DND-41 (cell line): ENCODE results near the gene PAMR1.

Experiments used
- EZH2 ChIP-seq: IDR thresholded peaks from 3 replicates; pipeline ENCODE4 v1.6.1; 2012; ENCODE audit warnings: borderline replicate concordance, low read depth, mild to moderate bottlenecking, moderate library complexity, low read length, inconsistent platforms; ENCODE audit not compliant: severe bottlenecking
- TF ChIP-seq, protein P1 (sequence below): IDR thresholded peaks from 2 replicates; pipeline ENCODE4 v1.5.1; 2012; ENCODE audit warnings: borderline replicate concordance, low read length, moderate library complexity, mild to moderate bottlenecking; ENCODE audit not compliant: poor library complexity, severe bottlenecking; ENCODE audit errors: extremely low read depth

DNA sequence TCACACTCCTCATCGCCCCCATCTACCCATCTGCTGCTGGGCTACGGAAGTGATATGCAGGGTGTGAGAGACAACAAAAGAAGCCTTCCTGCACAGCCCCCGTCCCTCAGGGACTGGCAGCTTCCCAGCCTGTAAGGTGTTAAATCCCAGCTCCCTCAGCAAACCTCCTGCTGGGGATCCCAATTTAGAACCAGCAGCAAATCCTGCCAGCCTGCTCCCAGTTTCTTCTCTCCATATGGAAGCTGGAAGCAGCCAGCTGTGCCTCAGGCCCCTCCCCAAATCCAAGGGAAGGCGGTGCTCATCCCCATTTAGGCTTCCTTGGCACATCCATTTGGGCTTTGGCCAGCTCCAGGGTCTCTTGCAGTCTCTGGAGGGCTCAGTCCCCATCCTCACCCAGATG lies 47.5 kb downstream of the PAMR1 start:
- TF ChIP-seq, protein P1, sequence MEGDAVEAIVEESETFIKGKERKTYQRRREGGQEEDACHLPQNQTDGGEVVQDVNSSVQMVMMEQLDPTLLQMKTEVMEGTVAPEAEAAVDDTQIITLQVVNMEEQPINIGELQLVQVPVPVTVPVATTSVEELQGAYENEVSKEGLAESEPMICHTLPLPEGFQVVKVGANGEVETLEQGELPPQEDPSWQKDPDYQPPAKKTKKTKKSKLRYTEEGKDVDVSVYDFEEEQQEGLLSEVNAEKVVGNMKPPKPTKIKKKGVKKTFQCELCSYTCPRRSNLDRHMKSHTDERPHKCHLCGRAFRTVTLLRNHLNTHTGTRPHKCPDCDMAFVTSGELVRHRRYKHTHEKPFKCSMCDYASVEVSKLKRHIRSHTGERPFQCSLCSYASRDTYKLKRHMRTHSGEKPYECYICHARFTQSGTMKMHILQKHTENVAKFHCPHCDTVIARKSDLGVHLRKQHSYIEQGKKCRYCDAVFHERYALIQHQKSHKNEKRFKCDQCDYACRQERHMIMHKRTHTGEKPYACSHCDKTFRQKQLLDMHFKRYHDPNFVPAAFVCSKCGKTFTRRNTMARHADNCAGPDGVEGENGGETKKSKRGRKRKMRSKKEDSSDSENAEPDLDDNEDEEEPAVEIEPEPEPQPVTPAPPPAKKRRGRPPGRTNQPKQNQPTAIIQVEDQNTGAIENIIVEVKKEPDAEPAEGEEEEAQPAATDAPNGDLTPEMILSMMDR = no peak
- no peak for TF ChIP-seq EZH2
